ENCODE measurements around the gene C19orf67.
A peak's percentile ranks its signal among the peaks of the same experiment; 100 is the strongest.

Gene C19orf67

GRCh38 chr19:14127176-14127575, 41.6 kb upstream of the C19orf67 start:
- Histone ChIP-seq H3K27ac (replicated peaks) (no peak overlapping the region), H3K27me3 (ENCODE audit: insufficient read depth, poor library complexity, severe bottlenecking) (no peaks in the 10 kb centered on the region), H3K4me3 (replicated peaks; ENCODE audit: insufficient read depth, low read length) (no peak overlapping the region)
- DNase-seq (ENCODE audit: low read depth in 1 of 2, low spot score in 1 of 2) = no peak
- TF ChIP-seq SPI1 (IDR thresholded peaks at IDR 0.05; ENCODE audit: borderline replicate concordance, low read depth) = no peak
- TF ChIP-seq CTCF (IDR thresholded peaks at IDR 0.05; ENCODE audit: insufficient read depth, low read length) = no peak
- TF ChIP-seq POLR2AphosphoS5 (IDR thresholded peaks at IDR 0.05; ENCODE audit: low read depth) = no peak
- no peak for TF ChIP-seq REST (IDR thresholded peaks at IDR 0.05; ENCODE audit: insufficient replicate concordance, low read depth)
- TF ChIP-seq GABPA (IDR thresholded peaks at IDR 0.05; ENCODE audit: low read depth) = no peak

DNA sequence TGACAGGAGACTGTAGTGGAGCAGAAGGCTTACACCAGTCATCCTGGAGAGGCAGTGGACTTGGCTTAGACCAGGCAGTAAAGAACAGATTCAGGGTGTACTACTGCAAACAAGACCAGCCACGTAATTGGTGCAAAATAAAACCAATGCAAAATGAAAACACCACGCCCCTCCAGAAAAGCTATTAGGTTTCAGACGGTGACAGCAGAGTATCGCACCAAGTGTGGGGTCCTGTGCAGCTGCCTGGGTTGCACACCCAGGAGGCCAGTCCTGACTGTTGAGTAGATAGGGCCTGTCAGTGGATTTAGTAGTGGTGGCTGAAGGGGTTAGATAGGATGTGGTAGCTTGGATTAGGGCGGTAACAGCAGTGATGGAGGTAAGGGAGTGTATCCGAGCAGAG, 37.3 kb upstream of the C19orf67 start:
- TF ChIP-seq CTCF (IDR thresholded peaks at IDR 0.05; ENCODE audit: insufficient read depth, low read length) (no peak), REST (IDR thresholded peaks at IDR 0.05; ENCODE audit: insufficient replicate concordance, low read depth) (no peak), GABPA (IDR thresholded peaks at IDR 0.05; ENCODE audit: low read depth) (no peak), POLR2AphosphoS5 (IDR thresholded peaks at IDR 0.05; ENCODE audit: low read depth) (no peak), SPI1 (IDR thresholded peaks at IDR 0.05; ENCODE audit: borderline replicate concordance, low read depth) (no peak)
- no peaks in the 10 kb centered on the region for H3K27me3 ChIP-seq (ENCODE audit: insufficient read depth, poor library complexity, severe bottlenecking)
- DNase-seq (ENCODE audit: low read depth in 1 of 2, low spot score in 1 of 2) = no peak
- H3K27ac ChIP-seq (replicated peaks) = no peak overlapping the region
- no peak overlapping the region for H3K4me3 ChIP-seq (replicated peaks; ENCODE audit: insufficient read depth, low read length)

GRCh38 chr19:14120497-14120780, 34.9 kb upstream of the C19orf67 start:
- no peak for DNase-seq (ENCODE audit: low read depth in 1 of 2, low spot score in 1 of 2)
- no peak for TF ChIP-seq SPI1 (IDR thresholded peaks at IDR 0.05; ENCODE audit: borderline replicate concordance, low read depth)
- no peak for TF ChIP-seq GABPA (IDR thresholded peaks at IDR 0.05; ENCODE audit: low read depth)
- H3K27me3 ChIP-seq (ENCODE audit: insufficient read depth, poor library complexity, severe bottlenecking) = no peaks in the 10 kb centered on the region
- H3K27ac ChIP-seq (replicated peaks) = no peak overlapping the region
- H3K4me3 ChIP-seq (replicated peaks; ENCODE audit: insufficient read depth, low read length) = no peak overlapping the region

DNA sequence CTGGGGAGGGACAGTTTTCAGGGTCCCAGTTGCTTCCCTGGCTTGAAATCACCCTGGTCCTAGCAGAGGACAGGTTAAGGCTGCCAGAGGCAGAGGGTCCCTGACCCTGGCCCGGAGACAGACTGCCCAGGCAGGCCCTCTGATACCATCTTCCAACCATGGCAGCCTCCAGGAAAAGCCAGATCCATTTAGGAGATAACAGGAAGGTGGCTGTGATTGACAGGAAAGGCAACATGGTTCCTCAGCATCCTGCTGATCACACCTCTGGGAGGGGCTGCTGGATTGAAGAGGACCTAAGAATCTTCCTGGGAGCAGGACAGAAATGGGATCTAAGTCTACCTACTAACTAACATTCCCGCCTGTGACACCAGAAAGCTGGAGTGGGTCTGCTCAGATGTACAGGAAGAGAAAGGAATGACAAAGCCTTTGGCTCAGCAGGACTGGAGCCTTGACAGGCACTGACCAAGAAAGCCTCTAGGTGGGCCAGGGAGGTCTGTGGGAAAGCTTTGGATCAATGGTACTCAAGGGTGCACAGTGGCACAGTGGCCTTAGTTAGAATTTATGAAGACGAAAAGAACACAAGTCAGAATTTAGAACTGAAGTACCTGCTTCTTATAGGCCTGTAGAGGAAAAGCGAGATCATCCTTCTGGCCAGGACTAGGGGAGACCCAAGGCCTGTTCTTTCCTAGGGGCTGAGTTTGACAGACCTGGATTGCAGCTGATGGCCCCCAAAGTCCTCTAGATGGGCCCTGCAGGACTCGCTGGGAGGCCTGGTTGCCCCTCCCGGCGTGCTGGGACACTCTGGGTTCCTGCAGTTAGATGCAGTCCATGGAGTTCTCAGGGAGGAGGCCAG, 34.3 kb upstream of the C19orf67 start:
- TF ChIP-seq SPI1 (IDR thresholded peaks at IDR 0.05; ENCODE audit: borderline replicate concordance, low read depth) = no peak
- 0 out of 2 replicates have a peak, but pooled peaks have one; percentile 9 for TF ChIP-seq POLR2AphosphoS5 (IDR thresholded peaks at IDR 0.05; ENCODE audit: low read depth)
- H3K4me3 ChIP-seq (replicated peaks; ENCODE audit: insufficient read depth, low read length) = no peak overlapping the region
- no peak for DNase-seq (ENCODE audit: low read depth in 1 of 2, low spot score in 1 of 2)
- no peaks in the 10 kb centered on the region for H3K27me3 ChIP-seq (ENCODE audit: insufficient read depth, poor library complexity, severe bottlenecking)
- no peak overlapping the region; the same call in 1 of the 2 replicates for H3K27ac ChIP-seq (replicated peaks)
